Left renal cortex interstitium (tissue), 4 donors: ENCODE results near the gene IL7R. TPM values are rescaled to one million over a fixed set of nuclear protein-coding genes. Genes with fewer than 3 reads are reported as not detected.
A peak's percentile ranks its signal among the peaks of the same experiment; 100 is the strongest.

Experiments used
- DNase-seq, 4 donors: peaks; one replicate each; pipeline ENCODE4 v3.0.0-alpha.2; 2013; ENCODE audit warnings: low read depth in 4 of 4, low spot score in 2 of 4, missing footprints in 1 of 4
- polyA plus RNA-seq, 4 donors: library from polyadenylated mRNA; unstranded; fragments of 120-200 nt; gene quantifications; one replicate each; pipeline ENCODE4 v1.2.1, GENCODE V29; 2013; ENCODE audit not compliant: insufficient read length in 4 of 4

IL7R gene
- polyA plus RNA-seq, 4 donors, result 0.52 to 1.5 (median 0.93) TPM

DNA sequence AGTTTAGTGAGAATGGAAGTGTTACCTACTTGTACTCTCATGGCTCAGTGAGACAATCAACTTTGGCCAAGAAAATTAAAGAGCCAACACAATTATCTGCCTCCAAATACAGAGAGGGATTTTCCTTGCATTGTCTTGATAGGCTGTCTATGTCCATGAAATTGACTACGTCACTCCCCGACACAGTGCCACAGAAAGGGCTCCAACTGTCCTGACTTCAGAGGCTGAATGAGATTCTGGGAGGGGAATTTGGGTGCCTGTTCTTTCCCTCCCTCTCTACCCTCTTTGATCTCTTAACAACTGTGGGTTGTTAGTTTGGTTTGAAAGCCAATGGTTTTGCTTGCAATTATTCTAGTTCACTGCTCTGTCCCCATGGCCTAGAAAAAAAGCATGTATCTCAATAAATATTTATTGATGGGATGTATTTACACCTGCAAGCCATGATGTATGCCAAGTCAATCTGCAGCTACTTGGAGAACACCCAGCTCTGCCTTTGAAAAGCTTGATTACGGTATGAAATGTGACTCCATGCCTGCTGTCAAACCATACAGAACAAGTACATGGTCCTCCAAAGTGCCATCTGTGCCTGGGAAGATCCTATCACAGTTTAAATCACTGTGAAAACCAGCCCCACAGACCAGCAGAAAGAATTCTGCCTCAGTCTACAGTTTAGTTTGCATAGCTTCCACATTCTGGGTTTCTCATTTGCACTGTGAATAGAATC lies 44.4 kb downstream of the IL7R start:
- DNase-seq, result no peak

DNA sequence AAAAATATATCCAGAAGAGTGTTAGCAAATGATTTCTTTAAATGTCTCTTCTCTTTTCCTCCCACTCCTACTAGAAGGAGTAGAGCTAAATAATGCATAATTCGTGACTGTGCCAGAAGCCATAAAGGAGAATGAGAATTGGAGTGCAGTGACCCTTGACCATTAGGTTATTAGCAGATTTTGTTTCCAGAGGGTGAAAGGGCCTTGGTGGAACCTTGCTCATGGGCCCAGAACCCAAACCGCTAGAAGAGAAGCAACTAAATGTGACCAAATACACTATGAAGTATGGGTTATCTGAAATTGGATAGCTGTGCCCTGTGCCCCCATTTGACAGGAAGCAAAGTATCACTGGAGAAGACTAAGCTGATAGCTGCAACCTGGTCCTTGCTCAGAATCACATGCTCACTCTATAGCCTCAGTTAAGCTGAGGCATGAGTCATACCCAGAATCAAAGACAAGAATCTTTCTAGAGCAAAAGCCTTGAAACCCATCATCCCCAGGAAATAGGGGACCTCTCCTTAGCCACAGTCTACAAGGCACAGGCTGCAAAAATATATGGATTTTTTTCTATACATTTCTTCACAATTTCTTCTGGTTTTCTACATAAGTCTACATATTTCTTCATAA lies 45.5 kb downstream of the IL7R start:
- no peak for DNase-seq

DNA sequence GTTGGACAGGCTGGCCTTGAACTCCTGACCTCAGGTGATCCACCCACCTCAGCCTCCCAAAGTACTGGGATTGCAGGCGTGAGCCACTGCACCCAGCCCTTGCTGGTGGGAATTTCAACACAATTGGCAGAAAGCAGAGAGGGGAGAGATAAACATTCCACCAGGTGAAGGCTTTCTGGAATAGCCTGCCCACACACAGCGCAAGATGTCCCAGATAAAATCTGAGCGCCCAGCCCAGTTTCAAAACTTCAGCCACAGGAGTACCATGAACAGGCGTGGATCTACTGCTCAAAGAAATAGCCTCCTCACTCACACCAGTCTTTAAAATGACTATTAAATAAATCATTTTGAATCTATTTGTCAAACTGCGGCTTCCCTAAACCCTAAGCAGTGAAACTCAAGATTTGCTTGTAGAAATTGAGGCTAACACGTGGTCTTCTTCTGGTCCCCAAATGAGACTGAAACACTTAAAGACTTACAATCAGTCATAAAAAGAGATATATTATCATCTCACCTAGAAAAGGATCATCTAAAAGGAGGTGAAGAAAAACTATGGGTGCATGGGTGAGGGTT lies 47.0 kb downstream of the IL7R start:
- no peak for DNase-seq

DNA sequence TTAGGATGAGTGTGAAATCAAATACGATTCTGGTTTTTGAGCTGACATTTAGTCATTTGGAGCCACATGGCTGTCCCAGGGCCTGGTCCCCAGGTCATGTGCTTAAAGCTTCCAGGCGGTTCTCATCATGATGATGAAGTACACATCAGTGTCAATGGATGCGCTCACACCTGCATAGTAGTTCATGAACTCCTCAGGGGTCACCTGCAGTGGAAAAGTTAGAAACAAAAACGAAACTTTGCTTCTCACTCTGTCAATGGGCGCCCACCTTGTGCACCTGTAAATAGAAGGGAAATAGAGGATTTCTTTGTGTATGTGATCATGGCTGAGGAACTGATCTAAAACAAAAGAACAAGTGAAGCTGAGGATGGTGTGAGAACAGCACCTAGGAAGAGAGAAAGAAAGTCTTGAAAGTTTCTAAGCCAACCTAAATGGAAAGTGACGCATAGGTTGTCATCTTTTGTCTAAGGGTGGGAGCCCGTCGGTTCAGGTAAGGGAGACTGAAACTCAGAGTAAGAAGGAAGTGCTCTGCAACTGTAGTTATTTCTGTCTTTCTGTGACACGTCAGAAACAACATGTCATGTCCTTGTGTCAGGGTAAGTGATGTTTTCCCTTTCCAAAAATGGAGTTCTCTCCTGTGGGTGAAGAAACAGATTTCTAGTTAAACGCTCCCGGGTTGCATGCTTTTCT lies 47.9 kb downstream of the IL7R start:
- DNase-seq, result no peak

DNA sequence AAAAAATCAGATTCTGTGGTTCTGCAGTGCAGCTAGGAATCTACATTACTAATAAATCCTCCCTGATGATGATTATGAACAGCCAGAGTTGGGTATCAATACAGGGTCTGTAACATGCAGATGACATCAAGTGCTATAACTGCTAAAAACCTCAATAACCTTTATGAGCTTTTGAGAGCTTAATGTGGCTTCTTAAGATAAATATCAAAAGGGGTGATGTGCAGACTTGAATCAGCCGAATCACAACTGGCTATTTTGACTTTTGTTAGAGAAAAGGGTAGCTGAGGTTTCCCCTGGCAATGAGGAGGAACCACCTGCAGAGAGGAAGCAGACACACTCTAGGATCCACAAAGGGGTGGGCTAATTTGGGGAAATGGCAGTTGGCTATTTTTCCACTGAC lies 51.5 kb downstream of the IL7R start:
- no peak for DNase-seq

DNA sequence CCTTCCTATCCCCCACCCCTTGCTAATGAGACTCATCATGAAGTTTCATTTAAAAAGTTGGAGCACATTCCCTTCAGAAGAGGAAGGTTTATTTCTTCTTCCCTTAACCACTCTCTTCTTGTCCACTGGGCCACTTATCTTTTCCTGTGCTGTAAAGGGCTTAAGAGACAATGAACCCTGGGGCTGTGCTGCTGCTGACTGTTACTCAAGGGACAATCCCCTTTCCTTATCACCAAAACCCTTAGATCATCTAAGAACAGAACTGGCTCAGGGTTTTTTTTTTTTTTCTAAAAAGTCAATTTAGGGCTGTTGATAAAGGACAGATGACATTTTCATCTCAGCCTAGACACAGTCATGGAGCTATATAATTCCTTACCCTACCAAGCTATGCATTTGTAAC lies 52.1 kb downstream of the IL7R start:
- DNase-seq, result no peak

DNA sequence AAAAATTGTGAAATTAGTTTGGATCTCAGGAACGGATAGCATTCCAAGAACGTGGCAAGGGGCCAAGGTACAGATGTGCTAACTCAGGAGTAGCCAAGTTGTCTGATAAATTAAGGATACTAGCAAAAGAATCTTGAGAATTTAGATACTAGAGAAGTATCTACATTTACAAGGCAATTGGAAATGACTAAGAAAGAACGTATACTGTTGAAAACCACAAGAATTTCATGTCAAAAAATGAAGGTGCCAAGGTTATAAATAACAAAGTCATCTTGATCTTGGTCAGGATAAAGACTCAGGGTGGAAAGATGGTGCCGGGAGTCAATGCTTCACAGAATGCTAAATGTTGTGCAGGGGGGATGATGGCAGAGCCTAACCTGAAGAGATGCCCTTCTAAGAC lies 62.5 kb downstream of the IL7R start:
- no peak for DNase-seq

DNA sequence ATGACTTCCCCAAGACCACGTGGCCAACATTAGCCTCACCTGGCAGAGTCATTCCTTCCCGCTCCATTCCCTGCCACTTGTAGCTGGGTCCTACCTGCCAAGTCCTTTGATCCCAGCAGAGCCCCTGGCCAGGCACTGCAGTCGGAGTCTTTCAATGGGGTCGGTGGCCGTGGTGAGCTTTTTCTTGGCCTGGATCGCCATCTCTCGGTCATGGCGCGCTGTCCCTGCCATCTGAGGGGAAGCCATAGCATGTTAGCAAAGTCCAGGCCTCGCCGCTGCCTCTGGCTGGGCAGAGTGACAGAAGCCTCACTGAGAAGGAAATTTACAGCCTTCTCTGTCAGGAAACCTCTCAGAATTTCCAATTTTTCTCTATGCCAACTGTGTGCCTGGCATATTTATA lies 64.2 kb downstream of the IL7R start:
- no peak for DNase-seq

DNA sequence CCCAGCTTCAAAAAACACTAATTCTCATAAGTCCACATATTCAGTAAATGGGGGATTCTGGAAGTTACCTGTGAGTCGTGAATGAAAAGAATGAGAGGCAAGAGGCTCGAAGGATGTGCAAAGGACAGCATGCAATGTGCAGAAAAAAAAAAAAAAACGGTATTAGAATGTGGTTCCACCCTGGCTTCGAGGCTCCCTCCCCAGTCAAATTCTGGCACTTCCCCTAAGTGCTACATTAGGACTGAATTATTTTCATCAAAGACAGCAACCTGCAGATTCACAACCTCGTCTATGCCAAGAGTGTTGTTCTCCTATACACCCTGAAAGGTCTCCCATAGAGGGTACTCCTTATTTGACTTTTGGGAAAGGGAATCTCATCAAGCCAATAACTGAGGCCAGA lies 65.2 kb downstream of the IL7R start:
- DNase-seq, result no peak

DNA sequence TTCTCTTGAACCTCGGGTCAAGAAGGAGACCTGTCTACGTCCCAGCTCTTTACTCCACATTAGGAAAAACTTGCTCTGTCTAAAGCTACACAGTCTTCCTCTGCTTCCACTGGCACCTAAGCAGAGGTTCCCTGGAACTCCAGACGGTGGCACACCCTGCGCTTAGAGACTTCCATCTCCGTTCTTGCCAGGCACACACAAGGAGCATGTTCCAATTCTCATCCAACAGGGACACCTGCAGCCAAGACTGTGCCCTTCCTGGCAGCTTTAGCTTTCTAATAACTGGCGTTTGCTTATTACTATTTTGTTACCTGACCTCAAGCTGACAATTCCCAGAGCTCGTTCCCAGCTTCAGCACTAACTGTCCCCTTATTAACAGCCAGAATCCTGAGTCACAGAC lies 65.8 kb downstream of the IL7R start:
- no peak for DNase-seq

DNA sequence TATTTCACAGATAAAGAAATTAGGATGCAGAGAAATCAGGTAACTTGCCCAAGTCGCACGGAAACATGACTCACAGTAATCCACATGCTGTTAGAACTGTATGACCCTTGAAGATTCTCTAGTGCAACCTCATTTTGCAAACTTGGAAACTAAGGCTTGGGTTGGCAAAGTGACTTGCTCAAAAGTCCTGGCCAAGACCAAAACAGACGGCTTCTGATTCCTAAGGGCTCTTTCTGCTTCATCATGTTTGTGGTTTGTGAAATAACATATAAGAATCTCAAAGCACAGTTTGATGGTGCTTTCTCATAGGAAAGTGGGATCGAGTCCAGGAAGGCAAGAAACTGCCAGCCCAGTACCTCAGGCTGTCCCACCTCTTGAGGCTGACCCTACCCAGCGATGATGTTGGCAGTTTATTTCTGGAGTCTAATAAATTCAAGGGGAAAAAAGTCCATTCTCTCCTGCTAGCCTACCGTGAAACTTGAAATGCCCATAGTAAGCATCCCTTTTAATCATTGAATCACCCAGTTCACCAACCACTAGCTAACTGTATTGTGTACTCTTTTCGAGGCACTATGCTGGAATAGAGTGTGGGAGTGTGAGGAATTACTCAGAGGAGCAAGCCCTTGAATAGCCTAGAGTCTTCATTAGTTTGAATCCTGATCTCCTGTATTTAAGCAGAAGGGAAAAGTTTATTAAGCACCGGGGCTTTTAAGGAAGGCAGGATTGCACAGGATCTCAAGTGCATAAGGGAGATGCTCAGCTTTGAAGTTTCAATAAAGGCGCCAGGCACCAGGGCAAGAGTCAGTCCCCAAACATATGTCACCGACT lies 67.6 kb downstream of the IL7R start:
- no peak for DNase-seq

DNA sequence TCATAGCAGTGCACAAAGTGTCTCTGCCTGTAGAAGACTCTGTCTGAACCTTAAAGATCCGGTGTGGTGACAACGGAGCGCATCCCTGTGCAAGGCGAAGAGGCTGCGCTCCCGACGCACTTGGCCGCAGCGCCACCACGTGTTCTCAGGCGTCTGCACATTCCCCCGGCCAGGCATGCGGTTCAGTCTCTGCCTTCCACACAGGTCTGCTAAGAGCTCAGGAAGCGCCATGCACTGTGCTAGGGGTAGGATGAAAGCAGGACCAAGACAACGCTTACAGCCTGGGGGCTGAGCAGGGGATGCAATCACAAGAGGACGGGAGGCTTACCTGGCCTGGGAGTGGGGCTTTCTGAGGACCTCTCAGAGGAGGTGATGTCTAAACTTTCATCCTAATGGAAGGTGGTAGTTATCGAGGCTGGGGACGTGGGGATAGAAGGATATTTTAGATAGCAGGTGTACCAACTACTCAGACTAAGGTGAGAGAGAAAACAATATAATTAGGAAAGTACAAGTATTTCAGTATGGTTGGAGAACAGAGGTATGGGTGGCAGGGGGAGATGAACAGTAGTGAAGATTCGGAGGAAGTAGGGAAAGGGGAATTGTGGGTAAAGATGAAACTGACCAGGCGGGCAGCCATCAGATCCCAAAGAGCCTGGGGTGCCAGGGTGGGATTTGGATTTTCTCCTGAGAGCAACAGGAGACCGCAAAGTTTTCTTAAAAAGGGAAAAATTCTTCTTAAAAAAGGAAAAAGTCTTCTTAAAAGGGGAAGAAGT lies 68.4 kb downstream of the IL7R start:
- DNase-seq, result peak in 2 of 4 donors; percentile 49

DNA sequence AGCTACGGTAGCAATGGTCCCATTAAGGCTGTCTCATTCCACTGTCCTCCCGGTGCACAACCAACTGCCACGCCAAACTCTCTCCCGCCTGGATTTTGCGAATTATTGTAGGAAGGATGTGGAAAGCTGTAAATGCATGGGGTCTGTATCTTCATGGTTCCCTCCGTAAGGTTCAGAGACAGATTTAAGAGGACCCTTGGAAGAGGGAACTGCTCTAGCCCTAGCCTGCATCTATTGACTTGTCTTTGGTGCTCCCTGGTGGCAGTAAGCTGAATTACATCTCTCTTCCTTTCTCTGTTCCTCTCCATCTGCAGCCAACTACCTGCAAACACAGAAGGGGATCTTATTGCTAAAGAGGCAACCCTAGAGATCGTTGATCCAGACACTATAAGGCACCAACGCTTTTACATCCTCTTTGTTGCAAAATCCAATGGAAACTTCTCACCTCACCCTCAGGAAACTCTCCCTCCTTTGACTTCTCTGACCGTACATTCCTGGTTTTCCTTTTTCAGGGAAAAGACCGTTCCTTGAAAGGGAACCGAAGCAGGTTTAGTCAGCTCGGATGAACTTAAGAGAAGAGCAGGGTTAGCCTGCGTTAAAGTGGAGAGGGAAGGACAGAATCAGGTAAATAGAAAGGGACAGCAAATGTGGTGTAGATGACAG lies 69.8 kb downstream of the IL7R start:
- DNase-seq, result peak in 2 of 4 donors; percentile 51 to 71

Other genes with a start within 250 kb of the IL7R start
- 10 to 100 TPM; 33.9 to 68.3 (median 49.3) TPM for gene SPEF2, start 239.0 kb upstream of the IL7R start, polyA plus RNA-seq
- 1 to 10 TPM; 5.1 to 7.4 (median 6.1) TPM for gene CAPSL, start 81.7 kb downstream of the IL7R start, polyA plus RNA-seq
- gene UGT3A1, start 134.5 kb downstream of the IL7R start, polyA plus RNA-seq, result 100 to 1,000 TPM in 2 of 4 donors, 10 to 100 TPM in 2; 72.5 to 138 (median 101) TPM
- 10 to 100 TPM in 3 of 4 donors, 1 to 10 TPM in 1; 8.5 to 15.5 (median 12.8) TPM for gene UGT3A2, start 210.0 kb downstream of the IL7R start, polyA plus RNA-seq